Kidney (tissue), 14 donors: ENCODE measurements around the gene ARL5A. TPM values are rescaled to one million over a fixed set of nuclear protein-coding genes. Genes with fewer than 3 reads are reported as not detected.

Experiments
- DNase-seq, 5 donors: peaks; one replicate each; pipeline ENCODE4 v3.0.0-alpha.2; 2013 to 2020
- FAIRE-seq: peaks from 2 replicates; lab custom pipeline; 2012; peaks lifted over from hg19 to GRCh38; lab: Jason Lieb, UNC
- H3K27ac ChIP-seq, 2 donors: one replicate each; pipeline ENCODE4 v1.7.0; 2013; ENCODE audit warnings: low read depth in 2 of 2, low read length in 2 of 2, inconsistent platforms in 1 of 2
- H3K27me3 ChIP-seq: one replicate; pipeline ENCODE4 v1.7.1; 2013; ENCODE audit warnings: low read length, inconsistent platforms; ENCODE audit not compliant: control insufficient read depth, insufficient read depth
- H3K36me3 ChIP-seq, 3 donors: one replicate each; pipeline versions ENCODE4 v1.7.0 to v1.7.1; 2013; ENCODE audit warnings: low read length in 3 of 3, control low read depth in 1 of 3, inconsistent platforms in 1 of 3; ENCODE audit not compliant: insufficient read depth in 3 of 3, control insufficient read depth in 2 of 3
- H3K4me1 ChIP-seq, 3 donors: one replicate each; pipeline versions ENCODE4 v1.7.0 to v1.7.1; 2013; ENCODE audit warnings: low read length in 3 of 3, inconsistent platforms in 1 of 3, low read depth in 1 of 3; ENCODE audit not compliant: control insufficient read depth in 2 of 3, insufficient read depth in 2 of 3
- H3K4me3 ChIP-seq, 3 donors: one replicate each; pipeline versions ENCODE4 v1.7.0 to v1.8.1; 2013; ENCODE audit warnings: low read length in 3 of 3, control low read depth in 1 of 3, inconsistent platforms in 1 of 3
- H3K9ac ChIP-seq, 3 donors: one replicate each; pipeline versions ENCODE4 v1.7.0 to v1.7.1; 2013; ENCODE audit warnings: low read length in 3 of 3, control low read depth in 1 of 3, inconsistent platforms in 1 of 3
- H3K9me3 ChIP-seq, 3 donors: one replicate each; pipeline versions ENCODE4 v1.7.0 to v1.7.1; 2013; ENCODE audit warnings: low read length in 3 of 3, control low read depth in 1 of 3, inconsistent platforms in 1 of 3; ENCODE audit not compliant: control insufficient read depth in 2 of 3, insufficient read depth in 1 of 3
- CTCF ChIP-seq: IDR thresholded peaks from 3 replicates; pipeline ENCODE4 v1.5.1; 2012; ENCODE audit warnings: mild to moderate bottlenecking, moderate library complexity, borderline replicate concordance; ENCODE audit not compliant: insufficient read depth; ENCODE audit errors: extremely low read depth
- intact Hi-C: fragments of 100-400 bp; cut with DNase I; formaldehyde crosslinking; loops from one replicate; pipeline ENCODE4 v1.11.1; 2022
- polyA plus RNA-seq: library from polyadenylated mRNA; stranded (reverse); fragments of 350-450 nt; fragmentation: Illumina TruSeq; extraction: RNeasy Lipid Tissue Mini Kit (QIAGEN cat#74804); gene quantifications from one replicate; pipeline ENCODE4 v1.2.3, GENCODE V29; 2014; ENCODE audit warnings: low read depth, low replicate concordance; ENCODE audit not compliant: insufficient read depth
- total RNA-seq: library from RNA; stranded (reverse); fragmentation: NEBNext Ultra II Directional; extraction: Animal tissue kit (Norgen Biotek cat#: 25700); gene quantifications from one replicate; pipeline ENCODE4 v1.2.1, GENCODE V29; 2021
- donor health status: control.
- donor health status: control.
- donor health status: control.
- donor health status: control.
- donor health status: control.
- donor health status: DM: yes; HTN: yes; CAD: no.
- donor health status: Normal renal cell carcinoma (clear cell type).

Gene ARL5A
- total and polyA plus RNA-seq, 2 donors from 2014 or later = 18.1 to 47.3 TPM

GRCh38 chr2:151767536-151767935 is 60.7 kb downstream of the ARL5A start:
- intact Hi-C loops = no loop called here
- H3K36me3 ChIP-seq = no peaks in the 10 kb centered on the region
- no peak for TF ChIP-seq CTCF
- H3K9me3 ChIP-seq = no peaks in the 10 kb centered on the region
- no peak for DNase-seq
- no peak overlapping the region for H3K4me3 ChIP-seq
- H3K27me3 ChIP-seq = no peaks in the 10 kb centered on the region
- peaks cover 0 to 3% (median 0%) of the 10 kb centered on the region in 3 donors for H3K4me1 ChIP-seq
- FAIRE-seq = no peak
- no peak overlapping the region for H3K27ac ChIP-seq
- no peak overlapping the region for H3K9ac ChIP-seq

- no peak overlapping the region for H3K4me3 ChIP-seq
- FAIRE-seq (no peak), DNase-seq (peak in 1 of 5 donors; percentile 22)
- H3K9me3 ChIP-seq = no peaks in the 10 kb centered on the region
- no peaks in the 10 kb centered on the region for H3K36me3 ChIP-seq
- H3K9ac ChIP-seq = no peak overlapping the region
- TF ChIP-seq CTCF = no peak
- H3K27ac ChIP-seq = no peak overlapping the region
- intact Hi-C loops = no loop called here
- H3K4me1 ChIP-seq = peaks cover 0 to 3% (median 0%) of the 10 kb centered on the region in 3 donors
- no peaks in the 10 kb centered on the region for H3K27me3 ChIP-seq
Measured at GRCh38 chr2:151766437-151767153, 61.6 kb downstream of the ARL5A start.

GRCh38 chr2:151765760-151766410 is 62.3 kb downstream of the ARL5A start:
- H3K27ac ChIP-seq = no peak overlapping the region
- FAIRE-seq (no peak), DNase-seq (peak in 4 of 5 donors; percentile 74 to 87 (median 78))
- peaks cover 0 to 3% (median 0%) of the 10 kb centered on the region in 3 donors for H3K4me1 ChIP-seq
- H3K9me3 ChIP-seq = no peaks in the 10 kb centered on the region
- no peak overlapping the region for H3K9ac ChIP-seq
- no peaks in the 10 kb centered on the region for H3K36me3 ChIP-seq
- no peak for TF ChIP-seq CTCF
- intact Hi-C loops = no loop called here
- H3K27me3 ChIP-seq = no peaks in the 10 kb centered on the region
- H3K4me3 ChIP-seq = peak overlapping the region in 1 of 3 donors; percentile 5
